Fibroblast of lung (primary cell): ENCODE measurements around the gene SPEF2.

Source experiments
- EZH2 ChIP-seq: IDR thresholded peaks from 2 replicates; pipeline ENCODE4 v1.5.1; 2012; ENCODE audit warnings: low read length, control low read depth, mild to moderate bottlenecking; ENCODE audit errors: missing control alignments
- TF ChIP-seq, protein P1 (sequence below), 2 donors: IDR thresholded peaks in 1 of 2; conservative IDR thresholded peaks in 1 of 2; 1 replicate in 1 of 2; 2 replicates in 1 of 2; pipeline ENCODE4 v1.5.1; 2011 to 2012; ENCODE audit warnings: low read length in 2 of 2, control low read depth in 1 of 2, inconsistent platforms in 1 of 2, low read depth in 1 of 2, mild to moderate bottlenecking in 1 of 2

DNA sequence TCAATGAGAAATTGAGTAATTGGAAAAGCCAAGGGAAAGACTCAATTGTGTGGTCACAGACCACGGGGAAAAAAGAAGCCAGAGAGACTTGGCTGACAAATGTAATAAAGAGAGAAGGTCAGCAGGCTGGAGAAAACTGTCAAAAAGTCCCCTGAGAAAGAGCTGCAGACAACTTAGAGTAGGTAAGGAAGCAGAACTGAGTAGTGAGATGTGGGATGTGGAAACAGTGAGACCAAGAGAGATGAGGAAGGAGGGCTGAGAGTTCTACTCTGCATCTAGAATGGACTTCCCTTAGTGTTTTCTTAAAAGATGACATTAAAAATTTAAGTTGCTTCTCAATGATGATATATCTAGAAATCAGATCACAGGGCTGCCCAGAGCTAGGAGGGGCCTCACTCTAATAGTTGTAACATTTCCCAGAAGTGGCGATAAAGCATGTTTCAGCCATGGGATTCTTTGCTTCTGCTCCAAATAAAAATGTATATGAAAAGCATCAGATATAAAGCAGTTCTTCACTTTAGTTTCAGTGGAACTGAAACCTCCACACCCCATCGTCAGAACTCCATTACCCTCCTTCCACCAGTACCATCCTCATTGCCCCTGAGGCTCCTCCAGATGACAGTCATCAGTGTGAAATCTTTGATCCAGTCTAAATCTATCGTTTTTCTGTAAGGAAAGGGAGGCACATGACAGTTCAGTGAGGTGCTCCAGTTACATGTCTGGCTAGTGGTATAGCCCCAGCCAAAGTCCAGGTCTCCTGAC is 80.6 kb downstream of the SPEF2 start:
- TF ChIP-seq, protein P1, sequence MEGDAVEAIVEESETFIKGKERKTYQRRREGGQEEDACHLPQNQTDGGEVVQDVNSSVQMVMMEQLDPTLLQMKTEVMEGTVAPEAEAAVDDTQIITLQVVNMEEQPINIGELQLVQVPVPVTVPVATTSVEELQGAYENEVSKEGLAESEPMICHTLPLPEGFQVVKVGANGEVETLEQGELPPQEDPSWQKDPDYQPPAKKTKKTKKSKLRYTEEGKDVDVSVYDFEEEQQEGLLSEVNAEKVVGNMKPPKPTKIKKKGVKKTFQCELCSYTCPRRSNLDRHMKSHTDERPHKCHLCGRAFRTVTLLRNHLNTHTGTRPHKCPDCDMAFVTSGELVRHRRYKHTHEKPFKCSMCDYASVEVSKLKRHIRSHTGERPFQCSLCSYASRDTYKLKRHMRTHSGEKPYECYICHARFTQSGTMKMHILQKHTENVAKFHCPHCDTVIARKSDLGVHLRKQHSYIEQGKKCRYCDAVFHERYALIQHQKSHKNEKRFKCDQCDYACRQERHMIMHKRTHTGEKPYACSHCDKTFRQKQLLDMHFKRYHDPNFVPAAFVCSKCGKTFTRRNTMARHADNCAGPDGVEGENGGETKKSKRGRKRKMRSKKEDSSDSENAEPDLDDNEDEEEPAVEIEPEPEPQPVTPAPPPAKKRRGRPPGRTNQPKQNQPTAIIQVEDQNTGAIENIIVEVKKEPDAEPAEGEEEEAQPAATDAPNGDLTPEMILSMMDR (conservative IDR thresholded peaks at IDR 0.05 in 1 of 2, IDR thresholded peaks at IDR 0.05 in 1 of 2; ENCODE audit: low read depth in 1 of 2, low read length in 2 of 2), result no peak
- TF ChIP-seq EZH2, result no peak
